Measurements from ENCODE around the gene PLCG1.

PLCG1 gene

DNA sequence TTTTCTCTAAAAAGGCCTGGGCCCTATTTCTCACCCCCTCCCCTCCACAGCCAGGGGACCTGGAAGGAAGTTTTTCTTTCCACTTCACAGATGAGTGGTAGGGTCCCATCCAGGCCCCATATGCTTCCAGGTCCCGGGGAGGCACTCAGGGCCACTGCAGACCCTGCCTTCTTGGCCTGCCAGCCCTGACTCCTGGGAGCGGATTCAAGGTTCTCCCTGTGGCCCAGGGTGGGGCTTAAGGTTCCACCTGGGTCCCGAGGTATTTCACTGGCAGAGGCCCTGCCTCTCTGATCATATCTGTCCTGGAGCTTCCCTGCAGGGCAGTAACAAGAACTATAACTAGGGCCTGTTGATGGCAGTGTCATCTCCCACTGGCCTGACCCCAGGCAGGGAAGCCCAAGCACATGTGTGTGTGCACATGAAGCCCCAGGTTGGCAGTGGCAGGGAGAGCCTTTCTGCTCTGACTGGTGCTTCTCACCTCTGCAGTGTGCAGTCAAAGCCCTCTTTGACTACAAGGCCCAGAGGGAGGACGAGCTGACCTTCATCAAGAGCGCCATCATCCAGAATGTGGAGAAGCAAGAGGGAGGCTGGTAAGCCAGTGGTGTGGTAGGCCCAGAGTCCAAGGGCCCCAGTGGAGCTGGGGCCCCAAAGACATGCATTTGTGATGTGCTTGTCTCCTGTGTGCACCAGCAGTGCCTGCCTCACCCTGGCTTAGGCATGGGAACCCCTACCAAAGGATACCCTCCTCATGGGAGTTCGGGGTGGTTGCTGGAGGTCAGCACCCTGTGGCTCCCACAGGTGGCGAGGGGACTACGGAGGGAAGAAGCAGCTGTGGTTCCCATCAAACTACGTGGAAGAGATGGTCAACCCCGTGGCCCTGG lies 31.2 kb downstream of the PLCG1 start:
- DNase-seq = no peak

GRCh38 chr20:41169162-41169690 lies 31.9 kb downstream of the PLCG1 start:
- DNase-seq = no peak

- DNase-seq = no peak
Observed at GRCh38 chr20:41169791-41170351, 32.5 kb downstream of the PLCG1 start.

DNA sequence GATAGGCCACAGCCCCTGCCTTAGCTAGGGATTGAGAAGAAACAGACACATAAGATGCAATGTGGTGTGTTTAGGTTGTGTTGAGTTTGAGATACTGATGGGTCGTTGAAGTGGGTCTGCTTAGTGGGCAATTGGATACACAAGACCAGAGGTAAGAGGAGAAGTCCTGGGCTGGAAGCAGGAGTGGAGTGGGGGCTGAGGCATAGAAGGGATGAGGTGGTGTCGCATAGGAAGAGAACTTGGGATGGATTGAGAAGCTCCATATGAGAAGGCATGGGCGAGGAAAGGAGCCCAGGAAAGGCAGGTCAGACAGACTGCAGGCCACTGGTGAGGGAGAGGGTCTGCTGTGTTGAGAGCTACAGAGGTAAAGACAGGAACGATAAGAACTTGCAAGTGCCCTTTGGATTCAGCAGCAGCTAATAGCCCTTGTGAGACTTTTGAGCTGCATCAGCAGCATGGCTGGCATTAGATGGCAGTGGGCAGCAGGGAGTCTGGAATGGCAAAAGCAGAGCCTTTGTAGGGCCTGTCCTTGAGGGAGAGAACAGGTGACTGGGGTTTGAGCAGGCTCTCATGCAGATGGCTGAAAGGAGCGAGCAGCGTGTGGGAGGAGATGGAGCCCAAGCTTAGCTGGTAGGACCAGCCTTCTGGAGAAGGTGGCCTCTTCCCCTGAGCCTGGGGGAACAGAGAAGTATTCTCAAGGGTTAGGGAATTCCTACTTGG lies 33.2 kb downstream of the PLCG1 start:
- no peak for DNase-seq

DNA sequence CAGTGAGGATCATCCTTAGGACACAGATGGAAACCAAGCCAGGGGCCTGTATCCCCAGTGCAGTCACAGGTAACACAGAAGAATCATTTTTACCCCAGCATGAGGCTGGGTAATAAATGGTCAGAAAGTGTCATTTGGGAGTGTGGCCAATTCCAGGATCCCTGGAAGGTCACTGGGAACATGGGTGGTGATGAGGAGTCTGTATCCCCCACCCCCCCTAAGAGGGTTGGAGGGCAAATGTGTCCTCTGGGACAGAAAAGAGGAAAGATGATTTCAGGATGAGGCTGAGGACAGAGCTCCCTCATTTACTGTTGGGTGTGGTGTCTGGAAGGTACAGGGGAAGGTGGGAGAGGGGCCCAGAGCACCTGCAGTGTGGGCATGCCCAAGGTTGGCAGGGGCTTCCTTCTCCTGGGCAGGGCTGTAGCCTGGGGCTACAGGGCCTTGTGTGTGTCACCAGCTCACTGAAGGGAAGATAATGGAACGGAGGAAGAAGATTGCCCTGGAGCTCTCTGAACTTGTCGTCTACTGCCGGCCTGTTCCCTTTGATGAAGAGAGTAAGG lies 34.5 kb downstream of the PLCG1 start:
- DNase-seq = no peak

DNA sequence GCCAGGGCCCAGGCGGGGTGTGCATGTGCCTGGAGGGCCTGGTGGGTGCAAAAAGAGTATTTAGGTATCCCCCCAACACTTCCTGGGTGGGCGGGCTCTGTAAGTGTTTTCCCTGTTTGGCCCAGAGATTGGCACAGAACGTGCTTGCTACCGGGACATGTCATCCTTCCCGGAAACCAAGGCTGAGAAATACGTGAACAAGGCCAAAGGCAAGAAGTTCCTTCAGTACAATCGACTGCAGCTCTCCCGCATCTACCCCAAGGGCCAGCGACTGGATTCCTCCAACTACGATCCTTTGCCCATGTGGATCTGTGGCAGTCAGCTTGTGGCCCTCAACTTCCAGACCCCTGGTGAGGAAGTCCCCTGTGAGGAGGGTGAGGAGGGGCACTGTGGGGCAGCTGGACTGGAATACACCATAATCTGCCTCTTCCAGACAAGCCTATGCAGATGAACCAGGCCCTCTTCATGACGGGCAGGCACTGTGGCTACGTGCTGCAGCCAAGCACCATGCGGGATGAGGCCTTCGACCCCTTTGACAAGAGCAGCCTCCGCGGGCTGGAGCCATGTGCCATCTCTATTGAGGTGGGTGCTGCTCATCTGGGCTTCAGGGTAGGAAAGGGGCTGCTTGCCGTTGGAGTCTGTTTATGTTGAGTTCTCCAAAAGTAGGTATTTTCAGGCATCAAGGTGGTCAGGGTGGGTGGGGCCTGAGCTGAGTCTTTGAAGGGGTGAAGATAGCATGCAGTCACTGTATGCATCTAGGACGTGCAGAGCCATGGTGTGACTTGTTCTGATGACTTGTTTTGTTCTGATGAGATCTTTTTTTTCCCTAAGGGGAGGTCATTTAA lies 35.2 kb downstream of the PLCG1 start:
- DNase-seq = no peak

GRCh38 chr20:41173161-41173721 lies 35.9 kb downstream of the PLCG1 start:
- DNase-seq = peak; percentile 45

GRCh38 chr20:41173791-41174341 lies 36.5 kb downstream of the PLCG1 start:
- no peak for DNase-seq

DNA sequence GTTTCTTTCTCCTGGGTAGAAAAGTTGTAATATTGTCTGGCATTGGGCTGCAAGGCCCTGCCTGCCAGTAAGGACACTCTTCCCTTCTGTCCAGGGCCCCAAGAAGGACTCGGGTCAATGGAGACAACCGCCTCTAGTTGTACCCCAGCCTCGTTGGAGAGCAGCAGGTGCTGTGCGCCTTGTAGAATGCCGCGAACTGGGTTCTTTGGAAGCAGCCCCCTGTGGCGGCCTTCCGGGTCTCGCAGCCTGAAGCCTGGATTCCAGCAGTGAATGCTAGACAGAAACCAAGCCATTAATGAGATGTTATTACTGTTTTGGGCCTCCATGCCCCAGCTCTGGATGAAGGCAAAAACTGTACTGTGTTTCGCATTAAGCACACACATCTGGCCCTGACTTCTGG lies 37.0 kb downstream of the PLCG1 start:
- no peak for DNase-seq

GRCh38 chr20:41174782-41175181 lies 37.4 kb downstream of the PLCG1 start:
- DNase-seq = no peak

DNA sequence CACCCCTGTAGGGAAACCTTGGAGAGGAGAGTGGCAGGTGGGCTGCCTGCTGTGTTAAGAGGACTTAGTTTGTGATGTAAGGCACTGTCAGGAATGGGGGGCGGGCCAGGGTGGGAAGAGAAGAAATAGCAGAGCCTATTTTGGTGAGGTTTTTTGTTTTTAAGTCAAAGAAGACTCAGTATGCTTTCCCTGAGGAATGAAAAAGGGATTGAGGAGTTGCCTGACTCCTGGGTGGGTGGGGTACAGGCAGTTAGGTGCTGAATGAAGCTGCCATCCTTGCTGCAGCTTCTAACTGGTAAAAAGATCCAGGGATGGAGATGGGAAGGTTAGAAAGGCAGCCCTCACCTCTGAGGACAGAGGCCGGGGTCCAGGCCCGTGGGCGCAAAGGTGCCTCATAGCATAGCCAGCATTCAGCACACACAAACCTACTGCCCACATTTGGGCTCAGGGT lies 37.9 kb downstream of the PLCG1 start:
- no peak for DNase-seq

- no peak for DNase-seq
Observed at GRCh38 chr20:41175727-41176330, 38.5 kb downstream of the PLCG1 start.

- DNase-seq = no peak
Observed at GRCh38 chr20:41176711-41177552, 39.6 kb downstream of the PLCG1 start.

DNA sequence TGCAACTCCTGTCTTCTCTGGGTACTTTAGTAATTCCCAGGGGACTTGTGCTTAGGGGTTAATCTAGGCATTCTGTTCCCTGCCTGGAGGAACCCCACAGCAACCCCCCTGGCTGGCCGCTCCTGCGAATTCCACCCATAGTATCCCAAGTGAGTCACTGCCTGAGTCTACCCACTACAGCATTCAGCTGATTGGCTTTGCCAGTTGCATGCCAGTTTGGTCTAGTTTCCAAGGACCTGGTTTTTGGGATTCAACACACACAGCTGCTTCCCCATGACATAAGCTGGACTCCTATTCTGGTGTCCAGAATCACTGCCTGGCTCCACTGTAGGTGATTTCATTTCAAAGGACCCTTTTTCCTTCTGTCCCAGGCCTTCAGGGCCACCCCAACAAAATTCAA lies 40.3 kb downstream of the PLCG1 start:
- DNase-seq = no peak

DNA sequence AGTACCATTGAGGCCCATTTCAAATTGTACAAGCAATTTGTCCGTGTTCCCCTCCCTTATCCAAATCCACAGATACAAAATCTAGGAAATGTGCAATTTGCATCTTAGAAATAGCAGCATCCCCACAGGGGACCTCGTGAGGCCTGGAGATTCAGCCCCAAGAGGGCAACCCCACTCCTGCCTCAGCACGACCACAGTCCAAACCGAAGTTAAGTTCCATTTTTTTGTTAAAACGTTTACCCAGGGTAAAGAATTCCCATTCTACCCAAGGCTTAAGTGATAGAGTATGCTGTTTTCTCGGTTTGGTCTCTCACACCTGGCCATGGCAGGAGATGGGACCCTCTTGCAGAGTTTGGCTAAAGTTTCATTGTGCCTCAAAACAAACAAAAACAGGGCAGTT lies 41.2 kb downstream of the PLCG1 start:
- DNase-seq = no peak

DNA sequence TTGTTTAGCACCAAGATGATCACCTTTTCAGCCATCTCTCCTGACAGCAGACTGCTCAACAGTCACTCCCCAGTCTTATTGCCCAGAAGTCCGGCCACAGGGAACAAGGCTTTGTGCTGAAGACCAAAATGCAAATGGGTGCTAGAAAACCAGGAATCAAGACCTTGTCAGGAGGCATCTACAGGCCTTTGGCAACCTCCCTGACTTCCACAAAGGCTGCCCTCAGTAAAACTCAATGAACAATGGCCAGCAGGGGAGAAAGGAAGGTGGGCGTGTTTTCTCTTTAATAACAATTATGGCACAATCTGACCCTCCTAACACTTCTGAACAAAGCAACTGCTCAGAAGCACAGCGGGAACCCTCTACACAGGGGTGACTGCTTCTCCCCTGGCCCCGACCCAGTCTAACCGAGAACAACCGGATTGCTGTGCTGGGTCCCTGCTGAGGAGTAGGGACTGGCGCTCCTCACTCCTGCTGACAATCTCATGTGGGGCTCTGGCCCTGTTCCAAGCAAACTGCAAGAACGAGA lies 41.6 kb downstream of the PLCG1 start:
- DNase-seq = no peak

DNA sequence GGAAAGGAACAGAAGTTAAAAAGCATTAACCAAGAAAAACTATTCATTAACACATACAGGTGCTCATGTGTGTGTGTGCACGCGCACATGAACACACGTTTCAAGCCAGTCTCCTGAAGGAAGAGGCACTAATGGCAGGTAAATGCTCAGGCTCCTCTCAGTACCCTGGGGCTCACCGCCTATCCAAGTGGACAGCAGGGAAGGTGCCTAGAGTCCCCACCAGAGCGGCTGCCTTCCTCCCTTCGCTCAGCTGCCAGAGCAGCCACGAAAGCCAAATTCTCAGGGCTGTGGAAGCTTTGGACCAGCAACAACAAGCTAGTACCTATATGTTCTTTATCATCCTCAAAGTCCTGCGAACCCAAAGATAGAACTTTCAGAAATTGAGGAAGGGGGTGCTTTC lies 42.6 kb downstream of the PLCG1 start:
- DNase-seq = no peak

- no peak for DNase-seq
Observed at GRCh38 chr20:41180599-41181333, 43.4 kb downstream of the PLCG1 start.

DNA sequence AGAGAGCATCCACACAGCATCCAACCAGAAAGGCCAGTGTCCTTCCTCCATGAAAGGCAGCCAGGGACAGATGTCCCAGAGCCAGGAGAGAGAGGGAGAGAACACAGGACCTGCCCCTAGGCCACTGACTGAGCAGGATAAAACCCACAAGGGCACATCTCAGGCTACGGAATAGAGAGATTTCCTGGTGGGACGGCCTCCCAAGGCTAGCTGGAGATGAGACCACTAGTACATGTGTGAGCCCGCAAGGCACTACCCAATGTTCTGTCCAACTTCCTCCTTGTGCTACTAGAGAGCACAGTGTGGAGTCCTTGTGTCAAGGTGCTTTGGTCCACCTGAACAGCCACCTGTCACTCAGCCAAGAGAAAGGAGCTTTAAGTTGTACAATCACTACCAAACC lies 44.2 kb downstream of the PLCG1 start:
- no peak for DNase-seq
